PC-9 (cell line): Measurements from ENCODE around the gene ACO1. TPM values are rescaled to one million over a fixed set of nuclear protein-coding genes. Genes with fewer than 3 reads are reported as not detected.
A peak's percentile ranks its signal among the peaks of the same experiment; 100 is the strongest.
"Not testable (repeated sequence)": the region's sequence is repeated elsewhere in the genome, so short reads cannot be mapped to it uniquely, and the experiment has no call there.

Experiments used
- BruUV-seq: library from RNA; stranded (reverse); fragments of 400-500 nt; replicated peaks from 2 replicates; lab custom pipeline; 2021; lab: Mats Ljungman, UMichigan
- CTCF ChIA-PET: fragments of 300-600 bp; sonication (Branson Sonifier 250); formaldehyde crosslinking; loops from one replicate; lab custom pipeline; 2022; ENCODE audit warnings: antibody characterized with exemption; lab: Charles Lee
- POLR2A ChIA-PET: fragments of 300-600 bp; sonication (Branson Sonifier 250); formaldehyde crosslinking; loops from one replicate; lab custom pipeline; 2022; ENCODE audit warnings: antibody characterized with exemption; ENCODE audit not compliant: unreplicated experiment; lab: Charles Lee
- DNase-seq, 2 experiments: peaks; one replicate each; pipeline versions ENCODE4 v3.0.0 to v3.0.0-alpha.2; 2015 to 2022; ENCODE audit warnings: mixed read lengths in 1 of 2
- H2AFZ ChIP-seq: fragments of 200-600 bp; sonication (generic); 2 replicates; pipeline ENCODE4 v1.8.1; 2017; ENCODE audit warnings: antibody characterized with exemption
- H3F3A ChIP-seq: fragments of 200-600 bp; sonication (generic); 2 replicates; pipeline ENCODE4 v1.8.1; 2017; ENCODE audit warnings: antibody characterized with exemption, mild to moderate bottlenecking, low read depth; ENCODE audit not compliant: insufficient read depth
- H3K27ac ChIP-seq: fragments of 200-600 bp; sonication (generic); 2 replicates; pipeline ENCODE4 v1.6.1; 2016; ENCODE audit warnings: mixed run types
- H3K27me3 ChIP-seq: fragments of 200-600 bp; sonication (generic); 2 replicates; pipeline ENCODE4 v1.6.1; 2016; ENCODE audit warnings: low read depth, mixed run types; ENCODE audit not compliant: insufficient read depth
- H3K36me3 ChIP-seq: fragments of 200-600 bp; sonication (generic); 2 replicates; pipeline ENCODE4 v1.6.1; 2016; ENCODE audit warnings: low read depth, mixed run types
- H3K4me1 ChIP-seq: fragments of 200-600 bp; sonication (generic); replicated peaks from 2 replicates; pipeline ENCODE4 v1.6.1; 2016; ENCODE audit warnings: mixed run types; ENCODE audit not compliant: insufficient read depth
- H3K4me2 ChIP-seq: fragments of 200-600 bp; sonication (generic); 2 replicates; pipeline ENCODE4 v1.6.1; 2017; ENCODE audit warnings: mixed run types
- H3K4me3 ChIP-seq: fragments of 200-600 bp; sonication (generic); 2 replicates; pipeline ENCODE4 v1.6.1; 2016; ENCODE audit warnings: mixed run types
- H3K79me2 ChIP-seq: fragments of 200-600 bp; sonication (generic); 2 replicates; pipeline ENCODE4 v1.6.1; 2017; ENCODE audit warnings: low read depth, mixed run types
- H3K9me2 ChIP-seq: fragments of 200-600 bp; sonication (generic); 2 replicates; pipeline ENCODE4 v1.8.1; 2017; ENCODE audit warnings: mild to moderate bottlenecking; ENCODE audit not compliant: insufficient read depth
- H3K9me3 ChIP-seq: fragments of 200-600 bp; sonication (generic); 2 replicates; pipeline ENCODE4 v1.8.1; 2016; ENCODE audit warnings: low read depth; ENCODE audit not compliant: insufficient read depth
- H4K20me1 ChIP-seq: fragments of 200-600 bp; sonication (generic); 2 replicates; pipeline ENCODE4 v1.8.1; 2017; ENCODE audit not compliant: insufficient read depth
- CTCF ChIP-seq: fragments of 200-600 bp; sonication (generic); conservative IDR thresholded peaks from 2 replicates; pipeline ENCODE4 v1.6.1; 2017; ENCODE audit warnings: mixed run types, antibody characterized with exemption, mild to moderate bottlenecking, moderate library complexity
- EZH2 ChIP-seq: fragments of 200-600 bp; sonication (generic); IDR thresholded peaks from 2 replicates; pipeline ENCODE4 v1.8.0; 2017; ENCODE audit warnings: antibody characterized with exemption, low read depth
- intact Hi-C: fragments of 100-400 bp; cut with micrococcal nuclease; formaldehyde crosslinking; loops from one replicate; pipeline ENCODE4 v1.10.0; 2022; ENCODE audit not compliant: unreplicated experiment
- total RNA-seq: library from RNA; stranded (reverse); gene quantifications from 2 replicates; pipeline ENCODE4 v1.2.3, GENCODE V29; 2021

The ACO1 gene
- total RNA-seq, 1 experiment from 2014 or later, result 30.2 TPM

- BruUV-seq, result no TSS peak
- TF ChIP-seq EZH2 (no peak), CTCF (no peak)
Measured at GRCh38 chr9:32349013-32349412, 35.4 kb upstream of the ACO1 start.

GRCh38 chr9:32350682-32351081 is 33.8 kb upstream of the ACO1 start:
- Histone ChIP-seq H3K79me2 (no peaks in the 10 kb centered on the region), H3K9me3 (no peaks in the 10 kb centered on the region), H3K9me2 (no peaks in the 10 kb centered on the region), H2AFZ (no peak overlapping the region), H3K4me1 (no peaks in the 10 kb centered on the region), H3K4me2 (no peak overlapping the region), H3K36me3 (no peaks in the 10 kb centered on the region), H3K4me3 (no peak overlapping the region), H4K20me1 (no peaks in the 10 kb centered on the region), H3K27me3 (no peaks in the 10 kb centered on the region), H3F3A (no peaks in the 10 kb centered on the region), H3K27ac (no peak overlapping the region)
- ChIA-PET CTCF (no interaction called here), POLR2A (interaction anchor here (0.6 kb wide), 1 partner anchor 619 kb away, joined by 4 read pairs; no protein-coding TSS in a partner anchor)
- TF ChIP-seq EZH2 (no peak), CTCF (peak; percentile 58)
- no TSS peak for BruUV-seq
- DNase-seq, result no peak
- intact Hi-C loops, result no loop called here

More at GRCh38 chr9:32349013-32349412, 35.4 kb upstream of the ACO1 start:
- intact Hi-C loops, result no loop called here
- Histone ChIP-seq H3K4me3 (no peak overlapping the region), H3K9me2 (no peaks in the 10 kb centered on the region), H3K36me3 (no peaks in the 10 kb centered on the region), H3K4me1 (no peaks in the 10 kb centered on the region), H3K27me3 (no peaks in the 10 kb centered on the region), H3K27ac (no peak overlapping the region), H4K20me1 (no peaks in the 10 kb centered on the region), H3K79me2 (no peaks in the 10 kb centered on the region), H3F3A (no peaks in the 10 kb centered on the region), H2AFZ (no peak overlapping the region), H3K9me3 (no peaks in the 10 kb centered on the region), H3K4me2 (no peak overlapping the region)
- ChIA-PET CTCF (no interaction called here), POLR2A (interaction anchor here (0.6 kb wide), 1 partner anchor 8 kb away, joined by 3 read pairs; no protein-coding TSS in a partner anchor)
- DNase-seq, result no peak

- no peaks in the 10 kb centered on the region for H3K9me2 ChIP-seq
- TF ChIP-seq CTCF (no peak), EZH2 (no peak)
- H4K20me1 ChIP-seq, result no peaks in the 10 kb centered on the region
- BruUV-seq, result no TSS peak
- ChIA-PET CTCF (no interaction called here), POLR2A (no interaction called here)
- H3K27me3 ChIP-seq, result no peaks in the 10 kb centered on the region
- H3K27ac ChIP-seq, result no peak overlapping the region
- H3K4me1 ChIP-seq, result no peaks in the 10 kb centered on the region
- intact Hi-C loops, result no loop called here
- no peak for DNase-seq
- no peak overlapping the region for H3K4me3 ChIP-seq
- no peak overlapping the region for H3K4me2 ChIP-seq
- no peaks in the 10 kb centered on the region for H3K36me3 ChIP-seq
- H3K9me3 ChIP-seq, result no peaks in the 10 kb centered on the region
- no peaks in the 10 kb centered on the region for H3K79me2 ChIP-seq
- no peak overlapping the region for H2AFZ ChIP-seq
- H3F3A ChIP-seq, result no peaks in the 10 kb centered on the region
Measured at GRCh38 chr9:32351845-32352244, 32.6 kb upstream of the ACO1 start.

- H3K27me3 ChIP-seq, POLR2A ChIA-PET, H3K9me2 ChIP-seq: not testable (repeated sequence)
Measured at GRCh38 chr9:32353476-32353875, 31.0 kb upstream of the ACO1 start.

More at GRCh38 chr9:32353476-32353875, 31.0 kb upstream of the ACO1 start:
- H2AFZ ChIP-seq, BruUV-seq, H3K36me3 ChIP-seq, H3K27ac ChIP-seq, H3K4me3 ChIP-seq, DNase-seq, H3K4me1 ChIP-seq, H3F3A ChIP-seq, intact Hi-C loops, H3K4me2 ChIP-seq, CTCF ChIA-PET, H3K79me2 ChIP-seq, H4K20me1 ChIP-seq, H3K9me3 ChIP-seq: not testable (repeated sequence)
